HG02798 (cell line): ENCODE measurements around the gene ERCC8.

Experiments
- ATAC-seq: cut with Tn5 transposase; IDR thresholded peaks from one replicate; pipeline ENCODE4 v1.9.1; 2021; ENCODE audit warnings: mild to moderate bottlenecking; ENCODE audit not compliant: unreplicated experiment, poor library complexity

Gene ERCC8

DNA sequence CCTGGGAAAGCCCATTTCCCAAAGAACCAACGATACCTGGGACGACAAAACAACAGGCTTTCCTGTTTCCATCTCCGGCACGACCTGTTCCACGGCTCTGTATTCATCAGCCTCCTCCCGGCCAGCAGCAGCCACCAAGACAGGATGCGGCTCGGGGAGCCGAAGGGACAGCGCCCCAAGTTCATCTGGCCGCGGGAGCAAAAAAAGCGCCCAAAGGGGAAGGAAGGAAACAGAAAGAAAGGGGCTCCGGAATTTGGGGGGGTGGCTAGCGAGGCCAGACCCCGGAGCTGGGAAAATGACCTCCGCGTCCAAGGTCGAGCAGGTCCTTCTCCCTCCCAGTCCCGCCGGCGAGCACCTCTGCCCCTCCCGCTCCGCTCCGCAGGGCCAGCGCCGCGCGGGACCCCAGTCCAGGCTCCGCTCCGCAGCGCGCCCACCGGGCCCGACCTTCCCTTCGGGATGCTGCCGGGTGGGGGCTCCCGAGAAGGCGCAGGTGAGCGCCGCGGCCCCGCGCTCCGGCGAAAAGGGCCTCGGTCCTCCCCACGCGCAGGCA lies 101.4 kb downstream of the ERCC8 start:
- no peak for ATAC-seq

DNA sequence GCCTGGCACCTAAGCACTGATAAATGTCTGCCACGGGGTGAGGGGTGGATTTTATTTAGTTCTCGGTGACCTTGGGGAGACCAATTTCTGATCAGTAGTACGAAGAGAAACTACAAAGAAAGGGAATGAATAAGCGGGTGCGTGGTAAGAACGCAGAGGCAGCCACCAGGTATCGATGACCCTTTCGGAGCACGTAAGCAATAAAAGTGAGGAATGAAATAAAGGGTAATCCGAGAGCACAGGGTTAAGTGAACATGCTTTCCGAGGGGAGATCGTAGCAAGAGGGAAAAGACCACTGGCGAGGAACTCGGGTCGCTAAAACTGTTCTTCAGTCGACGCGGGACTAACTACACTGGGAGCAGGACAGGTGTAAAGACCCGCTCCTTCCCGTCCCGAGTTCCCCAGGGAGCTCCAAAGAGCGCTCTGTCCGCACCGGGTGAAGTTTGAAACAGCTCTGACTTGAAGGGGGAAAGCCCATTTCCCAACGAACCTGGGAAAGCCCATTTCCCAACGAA lies 101.9 kb downstream of the ERCC8 start:
- ATAC-seq, result no peak

GRCh38 chr5:60841361-60841760 lies 103.5 kb downstream of the ERCC8 start:
- no peak for ATAC-seq

DNA sequence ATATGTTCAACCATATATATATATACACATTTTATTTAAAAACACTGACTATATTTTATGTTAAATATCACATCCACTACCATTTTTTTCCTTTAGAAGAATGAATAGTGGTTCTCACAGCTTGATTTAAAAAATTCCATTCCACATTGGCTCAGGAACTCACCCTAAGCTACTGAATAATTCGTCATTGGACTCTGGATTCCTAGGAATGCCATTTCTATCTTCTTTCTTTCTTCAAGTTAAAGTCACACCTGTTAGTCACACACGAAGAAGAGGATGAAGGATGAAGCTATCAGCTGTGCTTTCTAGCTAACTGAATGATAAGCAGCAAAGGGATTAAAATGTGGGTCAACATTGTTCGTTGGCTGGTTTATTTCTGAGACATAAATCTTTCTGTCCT lies 108.7 kb downstream of the ERCC8 start:
- no peak for ATAC-seq

GRCh38 chr5:60835554-60835953 lies 109.3 kb downstream of the ERCC8 start:
- no peak for ATAC-seq

DNA sequence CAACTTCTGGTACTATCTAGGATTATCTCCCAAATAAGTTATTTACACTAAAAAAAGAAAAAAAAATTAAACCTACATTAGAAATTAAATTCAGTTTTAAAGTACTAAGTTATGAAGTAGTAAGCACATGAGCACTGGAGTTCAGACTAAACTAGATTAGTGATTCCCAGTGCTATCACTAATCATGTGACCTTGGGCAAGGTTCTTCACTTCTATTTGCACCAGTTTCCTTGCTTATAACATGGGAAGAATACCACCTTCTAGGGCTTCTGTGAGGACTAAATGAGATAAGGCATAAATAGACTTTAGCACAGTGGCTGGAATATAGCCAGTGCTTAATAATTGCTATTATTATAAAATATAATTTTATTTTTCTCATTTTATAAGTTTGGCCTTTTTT lies 111.3 kb downstream of the ERCC8 start:
- ATAC-seq, result no peak

DNA sequence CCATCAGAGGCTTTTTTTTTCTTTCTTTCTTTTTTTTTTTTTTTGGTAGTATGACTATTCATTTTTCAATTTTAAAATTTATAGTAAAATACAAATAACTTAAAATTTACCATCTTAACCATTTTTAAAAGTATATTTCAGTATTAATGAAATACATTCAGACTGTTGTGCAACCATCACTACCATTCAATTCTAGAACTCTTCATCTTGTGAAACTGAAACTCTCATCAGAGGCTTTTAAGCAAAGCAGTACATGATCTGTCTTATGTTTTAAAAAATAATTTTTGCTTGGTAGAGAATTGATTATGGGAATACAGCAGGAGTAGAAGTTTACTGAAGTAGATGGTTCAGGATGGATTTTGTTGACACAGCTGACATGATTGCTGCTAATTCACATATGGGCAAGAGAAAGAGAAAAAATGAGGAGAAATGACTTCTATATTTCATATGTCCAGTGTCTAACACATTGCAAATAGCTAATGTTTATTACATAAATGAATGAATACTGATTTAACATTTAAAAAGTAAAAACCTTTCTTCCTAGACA lies 114.2 kb downstream of the ERCC8 start:
- ATAC-seq, result peak; percentile 47

- no peak for ATAC-seq
Observed at GRCh38 chr5:60829490-60830266, 115.2 kb downstream of the ERCC8 start.

DNA sequence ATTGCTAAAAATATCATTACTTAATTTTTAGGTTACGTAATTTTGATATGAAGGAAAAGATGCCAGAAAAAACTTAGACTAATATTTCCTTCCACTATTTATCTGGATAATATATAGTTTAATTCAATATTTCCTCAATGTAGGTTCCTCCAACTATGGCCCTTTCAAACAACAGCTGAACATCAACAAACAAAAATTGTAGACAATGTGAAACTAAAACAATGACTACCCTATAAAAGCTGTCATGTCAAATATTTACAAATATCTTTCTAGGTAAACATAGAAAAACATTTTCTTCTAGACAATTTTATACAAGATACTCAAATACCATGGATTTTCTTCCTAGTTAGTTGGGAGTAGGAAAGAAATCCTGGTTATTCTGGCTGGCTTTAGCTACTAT lies 117.7 kb downstream of the ERCC8 start:
- no peak for ATAC-seq

- peak; percentile 73 for ATAC-seq
Observed at GRCh38 chr5:60826653-60827052, 118.2 kb downstream of the ERCC8 start.
